ENCODE measurements around the gene SLC2A13. TPM values are rescaled to one million over a fixed set of nuclear protein-coding genes. Genes with fewer than 3 reads are reported as not detected.

Gene SLC2A13
- total RNA-seq, 1 experiment from 2014 or later = 1.6 TPM

DNA sequence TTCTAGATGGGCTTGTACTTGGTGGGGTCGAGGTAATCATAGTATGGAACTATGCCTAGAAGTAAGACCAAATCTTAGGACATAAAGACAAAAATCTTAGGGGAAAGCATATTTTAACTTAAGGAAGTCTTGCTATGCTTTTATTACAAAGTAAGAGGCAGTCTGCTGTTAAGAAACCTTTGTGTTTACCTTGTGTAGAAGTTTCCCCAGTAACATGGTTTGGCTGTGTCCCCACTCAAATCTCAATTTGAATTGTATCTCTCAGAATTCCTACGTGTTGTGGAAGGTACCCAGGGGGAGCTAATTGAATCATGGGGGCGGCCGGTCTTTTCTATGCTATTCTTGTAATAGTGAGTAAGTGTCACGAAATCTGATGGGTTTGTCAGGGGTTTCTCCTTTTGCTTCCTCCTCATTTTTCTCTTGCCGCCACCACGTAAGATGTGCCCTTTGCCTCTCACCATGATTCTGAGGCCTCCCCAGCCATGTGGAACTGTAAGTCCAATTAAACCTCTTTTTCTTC, 323.8 kb downstream of the SLC2A13 start:
- intact Hi-C loops (cut with micrococcal nuclease; ENCODE audit: unreplicated experiment) = no loop called here
- Histone ChIP-seq H3K79me2 (ENCODE audit: low read depth) (no peaks in the 10 kb centered on the region), H3K27me3 (ENCODE audit: insufficient read depth, low read depth) (no peaks in the 10 kb centered on the region), H3K4me2 (no peak overlapping the region), H4K20me1 (ENCODE audit: insufficient read depth) (no peaks in the 10 kb centered on the region), H3K36me3 (ENCODE audit: low read depth) (no peaks in the 10 kb centered on the region), H3K27ac (no peak overlapping the region), H3K4me1 (replicated peaks; ENCODE audit: insufficient read depth) (peaks cover 11% of the 10 kb centered on the region; the same call in 1 of the 2 replicates), H2AFZ (no peak overlapping the region), H3K9me2 (ENCODE audit: insufficient read depth) (no peaks in the 10 kb centered on the region; the same call in 1 of the 2 replicates), H3K4me3 (no peak overlapping the region), H3K9me3 (ENCODE audit: insufficient read depth, low read depth) (no peaks in the 10 kb centered on the region), H3F3A (ENCODE audit: insufficient read depth, low read depth) (no peaks in the 10 kb centered on the region)
- CTCF ChIA-PET = no interaction called here
- POLR2A ChIA-PET (ENCODE audit: unreplicated experiment) = no interaction called here
- TF ChIP-seq, protein P1, sequence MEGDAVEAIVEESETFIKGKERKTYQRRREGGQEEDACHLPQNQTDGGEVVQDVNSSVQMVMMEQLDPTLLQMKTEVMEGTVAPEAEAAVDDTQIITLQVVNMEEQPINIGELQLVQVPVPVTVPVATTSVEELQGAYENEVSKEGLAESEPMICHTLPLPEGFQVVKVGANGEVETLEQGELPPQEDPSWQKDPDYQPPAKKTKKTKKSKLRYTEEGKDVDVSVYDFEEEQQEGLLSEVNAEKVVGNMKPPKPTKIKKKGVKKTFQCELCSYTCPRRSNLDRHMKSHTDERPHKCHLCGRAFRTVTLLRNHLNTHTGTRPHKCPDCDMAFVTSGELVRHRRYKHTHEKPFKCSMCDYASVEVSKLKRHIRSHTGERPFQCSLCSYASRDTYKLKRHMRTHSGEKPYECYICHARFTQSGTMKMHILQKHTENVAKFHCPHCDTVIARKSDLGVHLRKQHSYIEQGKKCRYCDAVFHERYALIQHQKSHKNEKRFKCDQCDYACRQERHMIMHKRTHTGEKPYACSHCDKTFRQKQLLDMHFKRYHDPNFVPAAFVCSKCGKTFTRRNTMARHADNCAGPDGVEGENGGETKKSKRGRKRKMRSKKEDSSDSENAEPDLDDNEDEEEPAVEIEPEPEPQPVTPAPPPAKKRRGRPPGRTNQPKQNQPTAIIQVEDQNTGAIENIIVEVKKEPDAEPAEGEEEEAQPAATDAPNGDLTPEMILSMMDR (conservative IDR thresholded peaks at IDR 0.05) = no peak
- TF ChIP-seq EZH2 (IDR thresholded peaks at IDR 0.05; ENCODE audit: low read depth) = no peak
- BruUV-seq (replicated peaks) = no TSS peak
- DNase-seq = no peak

DNA sequence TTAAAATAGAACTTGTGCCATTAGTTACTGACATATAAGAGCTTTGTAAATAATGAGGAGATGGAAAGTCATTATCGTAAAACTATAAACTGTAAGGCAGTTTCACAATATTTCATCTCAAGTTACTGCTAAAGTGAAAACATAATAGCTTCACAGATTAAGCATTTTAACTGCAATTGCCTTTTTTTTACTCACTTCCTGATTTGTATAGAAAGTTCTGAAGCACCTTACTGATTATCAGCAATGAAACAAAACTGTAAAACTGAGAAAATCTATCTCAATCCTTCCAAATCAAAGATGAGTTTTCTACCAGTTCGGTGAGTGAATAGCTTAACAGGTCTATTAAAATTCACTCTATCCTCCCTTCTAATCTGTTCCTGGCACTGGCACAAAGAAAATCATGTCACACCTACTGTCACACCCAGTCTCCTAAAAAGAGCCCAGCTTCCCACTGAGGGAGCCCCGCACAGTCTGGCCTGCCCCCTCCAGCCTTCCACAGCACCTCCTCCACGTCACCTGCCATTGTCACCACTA, 324.9 kb downstream of the SLC2A13 start:
- H3K9me2 ChIP-seq (ENCODE audit: insufficient read depth) = no peaks in the 10 kb centered on the region; the same call in 1 of the 2 replicates
- H3K4me1 ChIP-seq (replicated peaks; ENCODE audit: insufficient read depth) = peaks cover 11% of the 10 kb centered on the region; the same call in 1 of the 2 replicates
- H3K9me3 ChIP-seq (ENCODE audit: insufficient read depth, low read depth) = no peaks in the 10 kb centered on the region
- H2AFZ ChIP-seq = 0 out of 2 replicates have a peak overlapping the region, but pooled peaks have one; percentile 33
- no peaks in the 10 kb centered on the region for H4K20me1 ChIP-seq (ENCODE audit: insufficient read depth)
- intact Hi-C loops (cut with micrococcal nuclease; ENCODE audit: unreplicated experiment) = no loop called here
- H3K27me3 ChIP-seq (ENCODE audit: insufficient read depth, low read depth) = no peaks in the 10 kb centered on the region
- DNase-seq = no peak
- H3K36me3 ChIP-seq (ENCODE audit: low read depth) = no peaks in the 10 kb centered on the region
- H3K4me2 ChIP-seq = peak overlapping the region; percentile 22; the same call in 1 of the 2 replicates
- no peaks in the 10 kb centered on the region for H3F3A ChIP-seq (ENCODE audit: insufficient read depth, low read depth)
- H3K79me2 ChIP-seq (ENCODE audit: low read depth) = no peaks in the 10 kb centered on the region
- POLR2A ChIA-PET (ENCODE audit: unreplicated experiment) = no interaction called here
- no peak overlapping the region; the same call in 1 of the 2 replicates for H3K4me3 ChIP-seq
- CTCF ChIA-PET = interaction anchor here (0.7 kb wide), 1 partner anchor 73 kb away, joined by 3 read pairs; no protein-coding TSS in a partner anchor
- no TSS peak for BruUV-seq (replicated peaks)
- H3K27ac ChIP-seq = no peak overlapping the region
- TF ChIP-seq, protein P1 (conservative IDR thresholded peaks at IDR 0.05) = no peak
- no peak for TF ChIP-seq EZH2 (IDR thresholded peaks at IDR 0.05; ENCODE audit: low read depth)

DNA sequence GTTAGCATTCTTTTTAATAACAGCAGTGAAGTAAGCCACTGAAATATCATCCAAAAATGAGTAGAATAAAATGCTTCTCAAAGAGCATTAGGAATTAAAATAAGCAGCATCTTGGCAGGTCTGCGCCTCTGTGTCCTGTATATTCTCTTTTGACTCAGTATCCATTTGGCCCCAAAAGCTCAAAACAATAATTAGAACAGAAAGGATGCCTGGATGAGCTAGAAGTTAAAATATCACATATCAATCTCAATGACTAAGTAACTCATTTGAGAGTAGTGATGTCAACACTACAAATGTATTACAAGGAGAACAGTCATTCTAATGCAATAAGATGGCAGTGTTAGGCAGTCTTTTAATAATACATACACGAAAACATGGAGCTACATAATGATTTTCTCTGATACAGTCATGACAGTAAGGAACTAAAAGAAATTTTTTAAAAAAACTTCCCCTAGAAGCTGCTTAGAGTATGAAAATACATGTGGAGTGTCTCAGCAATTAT, 325.4 kb downstream of the SLC2A13 start:
- H3K9me3 ChIP-seq (ENCODE audit: insufficient read depth, low read depth) = no peaks in the 10 kb centered on the region
- H3K27me3 ChIP-seq (ENCODE audit: insufficient read depth, low read depth) = no peaks in the 10 kb centered on the region
- BruUV-seq (replicated peaks) = no TSS peak
- ChIA-PET POLR2A (ENCODE audit: unreplicated experiment) (no interaction called here), CTCF (interaction anchor here (0.7 kb wide), 1 partner anchor 73 kb away, joined by 3 read pairs; no protein-coding TSS in a partner anchor)
- no peak overlapping the region for H3K27ac ChIP-seq
- no peaks in the 10 kb centered on the region for H3F3A ChIP-seq (ENCODE audit: insufficient read depth, low read depth)
- no peak for DNase-seq
- intact Hi-C loops (cut with micrococcal nuclease; ENCODE audit: unreplicated experiment) = no loop called here
- H2AFZ ChIP-seq = 0 out of 2 replicates have a peak overlapping the region, but pooled peaks have one; percentile 33
- no peak for TF ChIP-seq EZH2 (IDR thresholded peaks at IDR 0.05; ENCODE audit: low read depth)
- TF ChIP-seq, protein P1 (conservative IDR thresholded peaks at IDR 0.05) = no peak
- H3K9me2 ChIP-seq (ENCODE audit: insufficient read depth) = no peaks in the 10 kb centered on the region; the same call in 1 of the 2 replicates
- peak overlapping the region; percentile 22; the same call in 1 of the 2 replicates for H3K4me2 ChIP-seq
- peaks cover 11% of the 10 kb centered on the region; the same call in 1 of the 2 replicates for H3K4me1 ChIP-seq (replicated peaks; ENCODE audit: insufficient read depth)
- no peaks in the 10 kb centered on the region for H3K79me2 ChIP-seq (ENCODE audit: low read depth)
- H3K36me3 ChIP-seq (ENCODE audit: low read depth) = no peaks in the 10 kb centered on the region
- H4K20me1 ChIP-seq (ENCODE audit: insufficient read depth) = no peaks in the 10 kb centered on the region
- H3K4me3 ChIP-seq = no peak overlapping the region; the same call in 1 of the 2 replicates
